ENCODE results near the gene SORBS2.
"Not testable (repeated sequence)": the region's sequence is repeated elsewhere in the genome, so short reads cannot be mapped to it uniquely, and the experiment has no call there.

SORBS2 gene

DNA sequence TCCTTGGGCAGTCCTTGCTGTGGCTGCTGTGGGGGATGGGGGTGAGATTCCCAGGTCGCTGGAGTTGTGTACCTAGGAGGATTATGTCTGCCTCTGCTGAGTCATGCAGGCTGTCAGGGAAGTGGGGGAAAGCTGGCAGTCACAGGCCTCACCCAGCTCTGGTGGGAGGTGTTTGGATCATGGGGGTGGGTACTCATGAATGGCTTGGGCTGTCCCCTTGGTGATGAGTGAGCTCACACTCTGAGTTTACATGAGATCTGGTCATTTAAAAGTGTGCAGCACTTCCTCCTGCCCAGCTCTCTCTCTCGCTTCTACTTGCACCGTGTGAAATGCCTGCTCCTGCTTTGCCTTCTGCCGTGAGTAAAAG is 252.1 kb downstream of the SORBS2 start:
- Mint-ChIP-seq H3K27ac (no peak overlapping the region), H3K4me1 (peaks cover 10% of the 10 kb centered on the region), H3K4me3 (no peak overlapping the region), H3K27me3 (ENCODE audit: low read depth, poor library complexity) (peaks cover 9% of the 10 kb centered on the region), H3K36me3 (ENCODE audit: low read depth) (peaks cover 7% of the 10 kb centered on the region), H3K9me3 (peaks cover 54% of the 10 kb centered on the region)
- TF ChIP-seq, protein P1, sequence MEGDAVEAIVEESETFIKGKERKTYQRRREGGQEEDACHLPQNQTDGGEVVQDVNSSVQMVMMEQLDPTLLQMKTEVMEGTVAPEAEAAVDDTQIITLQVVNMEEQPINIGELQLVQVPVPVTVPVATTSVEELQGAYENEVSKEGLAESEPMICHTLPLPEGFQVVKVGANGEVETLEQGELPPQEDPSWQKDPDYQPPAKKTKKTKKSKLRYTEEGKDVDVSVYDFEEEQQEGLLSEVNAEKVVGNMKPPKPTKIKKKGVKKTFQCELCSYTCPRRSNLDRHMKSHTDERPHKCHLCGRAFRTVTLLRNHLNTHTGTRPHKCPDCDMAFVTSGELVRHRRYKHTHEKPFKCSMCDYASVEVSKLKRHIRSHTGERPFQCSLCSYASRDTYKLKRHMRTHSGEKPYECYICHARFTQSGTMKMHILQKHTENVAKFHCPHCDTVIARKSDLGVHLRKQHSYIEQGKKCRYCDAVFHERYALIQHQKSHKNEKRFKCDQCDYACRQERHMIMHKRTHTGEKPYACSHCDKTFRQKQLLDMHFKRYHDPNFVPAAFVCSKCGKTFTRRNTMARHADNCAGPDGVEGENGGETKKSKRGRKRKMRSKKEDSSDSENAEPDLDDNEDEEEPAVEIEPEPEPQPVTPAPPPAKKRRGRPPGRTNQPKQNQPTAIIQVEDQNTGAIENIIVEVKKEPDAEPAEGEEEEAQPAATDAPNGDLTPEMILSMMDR (IDR thresholded peaks at IDR 0.05), result no peak
- no peak for DNase-seq

DNA sequence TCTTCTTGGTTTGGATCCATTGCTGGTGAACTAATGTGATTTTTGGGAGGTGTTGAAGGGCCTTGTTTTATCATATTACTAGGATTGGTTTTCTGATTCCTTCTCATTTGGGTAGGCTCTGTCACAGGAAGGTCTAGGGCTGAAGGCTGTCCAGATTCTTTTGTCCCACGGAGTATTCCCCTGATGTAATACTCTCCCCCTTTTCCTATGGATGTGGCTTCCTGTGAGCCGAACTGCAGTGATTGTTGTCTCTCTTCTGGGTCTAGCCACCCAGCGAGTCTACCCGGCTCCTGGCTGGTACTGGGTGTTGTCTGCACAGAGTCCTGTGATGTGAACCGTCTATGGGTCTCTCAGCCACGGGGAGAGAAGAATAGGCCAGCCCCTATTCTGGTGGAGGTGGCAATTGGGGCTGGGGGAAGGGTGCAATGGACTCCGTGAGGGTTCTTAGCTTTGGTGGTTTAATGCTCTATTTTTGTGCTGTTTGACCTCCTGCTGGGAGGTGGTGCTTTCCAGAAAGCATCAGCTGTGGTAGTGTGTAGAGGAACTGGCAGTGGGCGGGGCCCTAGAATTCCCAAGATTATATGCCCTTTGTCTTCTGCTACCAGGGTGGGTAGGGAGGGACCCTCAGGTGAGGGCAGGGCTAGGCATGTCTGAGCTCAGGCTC is 252.6 kb downstream of the SORBS2 start:
- H3K4me1 Mint-ChIP-seq; H3K27me3 Mint-ChIP-seq (ENCODE audit: low read depth, poor library complexity); DNase-seq; H3K36me3 Mint-ChIP-seq (ENCODE audit: low read depth); H3K27ac Mint-ChIP-seq; H3K4me3 Mint-ChIP-seq: not testable (repeated sequence)
- peaks cover 49% of the 10 kb centered on the region for H3K9me3 Mint-ChIP-seq

DNA sequence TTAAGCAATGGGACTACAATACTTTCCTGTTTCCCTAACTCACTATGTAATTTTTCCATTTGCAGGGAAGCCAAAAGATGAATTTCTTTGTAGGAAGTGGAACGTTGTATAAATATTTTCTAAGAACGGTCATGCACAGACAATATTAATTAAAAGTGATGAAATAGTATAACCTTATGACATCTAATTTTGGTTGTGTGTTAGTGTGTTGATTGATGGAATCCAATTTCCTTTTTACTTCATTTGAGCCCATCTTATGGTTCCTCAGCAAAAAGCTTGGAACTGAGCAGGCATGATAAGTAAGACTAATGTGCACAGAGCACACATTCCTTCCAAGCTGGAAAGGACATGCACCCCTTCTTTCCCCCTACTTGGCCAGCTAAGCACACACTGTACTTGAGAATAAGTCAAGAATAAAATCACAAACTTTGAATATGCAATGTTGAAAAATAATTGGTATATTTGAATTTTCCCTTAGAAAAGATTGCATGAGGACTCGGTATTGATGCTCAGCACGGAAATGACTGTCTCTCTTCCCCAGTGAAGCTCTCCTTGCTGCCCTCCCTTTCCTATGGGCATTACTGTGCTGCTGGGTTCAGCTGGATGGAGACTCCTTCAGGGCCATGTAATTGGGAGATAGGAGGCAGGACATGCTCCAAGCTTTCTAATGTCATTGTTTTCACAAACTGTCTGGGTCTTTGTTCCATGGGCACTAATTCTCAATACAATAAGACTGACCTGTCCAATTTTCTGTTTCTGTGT is 257.4 kb downstream of the SORBS2 start:
- Mint-ChIP-seq H3K36me3 (ENCODE audit: low read depth) (peaks cover 7% of the 10 kb centered on the region), H3K4me3 (no peak overlapping the region), H3K4me1 (peaks cover 5% of the 10 kb centered on the region), H3K27me3 (ENCODE audit: low read depth, poor library complexity) (no peaks in the 10 kb centered on the region), H3K27ac (no peak overlapping the region), H3K9me3 (peaks cover 40% of the 10 kb centered on the region)
- TF ChIP-seq, protein P1 (IDR thresholded peaks at IDR 0.05), result no peak
- DNase-seq, result no peak

DNA sequence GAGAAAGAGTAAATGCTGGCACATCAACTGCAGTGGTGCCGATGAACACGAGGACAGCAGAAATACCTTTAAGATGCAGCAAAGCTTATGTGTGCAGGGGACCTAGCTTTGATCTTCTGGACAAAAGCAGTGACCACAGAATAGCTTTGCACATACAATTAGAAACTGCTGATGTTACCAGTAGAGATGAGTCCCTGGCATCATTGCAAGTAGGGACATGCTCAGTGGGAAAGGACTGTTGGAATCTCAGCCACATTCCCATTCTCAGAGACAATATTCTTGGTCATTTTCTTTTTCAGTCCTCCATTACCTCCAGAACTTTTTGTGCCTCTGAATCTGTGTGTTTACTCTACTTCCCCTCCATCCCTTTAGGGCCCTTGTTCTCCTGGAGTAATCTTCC is 259.7 kb downstream of the SORBS2 start:
- TF ChIP-seq, protein P1 (IDR thresholded peaks at IDR 0.05), result no peak
- no peak for DNase-seq
- H3K4me1 Mint-ChIP-seq, result peaks cover 4% of the 10 kb centered on the region
- H3K4me3 Mint-ChIP-seq, result no peak overlapping the region
- peaks cover 20% of the 10 kb centered on the region for H3K9me3 Mint-ChIP-seq
- H3K27ac Mint-ChIP-seq, result no peak overlapping the region
- H3K27me3 Mint-ChIP-seq (ENCODE audit: low read depth, poor library complexity), result no peaks in the 10 kb centered on the region
- H3K36me3 Mint-ChIP-seq (ENCODE audit: low read depth), result no peaks in the 10 kb centered on the region

DNA sequence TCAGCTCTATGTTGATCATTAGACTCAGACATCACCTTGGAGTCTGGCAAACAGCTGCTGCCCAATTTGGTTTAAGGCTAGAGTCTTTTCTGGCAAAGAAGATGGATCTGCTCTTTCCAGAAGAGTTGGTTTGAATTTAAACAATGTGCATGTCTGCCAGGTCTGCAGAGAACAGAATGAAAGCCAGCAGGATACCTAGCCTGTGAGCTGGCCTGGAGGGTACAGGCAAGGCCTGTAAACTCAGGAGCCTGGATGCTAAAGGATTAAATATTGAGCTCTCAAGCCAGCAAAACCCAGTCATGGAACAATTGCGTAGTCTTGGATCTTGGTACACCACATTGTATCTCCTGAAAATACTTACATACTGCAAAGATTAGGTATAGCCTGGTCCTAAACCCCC is 261.1 kb downstream of the SORBS2 start:
- no peak for DNase-seq
- TF ChIP-seq, protein P1 (IDR thresholded peaks at IDR 0.05), result no peak
- Mint-ChIP-seq H3K27me3 (ENCODE audit: low read depth, poor library complexity) (no peaks in the 10 kb centered on the region), H3K4me1 (peaks cover 4% of the 10 kb centered on the region), H3K27ac (no peak overlapping the region), H3K36me3 (ENCODE audit: low read depth) (no peaks in the 10 kb centered on the region), H3K9me3 (peaks cover 8% of the 10 kb centered on the region), H3K4me3 (no peak overlapping the region)

DNA sequence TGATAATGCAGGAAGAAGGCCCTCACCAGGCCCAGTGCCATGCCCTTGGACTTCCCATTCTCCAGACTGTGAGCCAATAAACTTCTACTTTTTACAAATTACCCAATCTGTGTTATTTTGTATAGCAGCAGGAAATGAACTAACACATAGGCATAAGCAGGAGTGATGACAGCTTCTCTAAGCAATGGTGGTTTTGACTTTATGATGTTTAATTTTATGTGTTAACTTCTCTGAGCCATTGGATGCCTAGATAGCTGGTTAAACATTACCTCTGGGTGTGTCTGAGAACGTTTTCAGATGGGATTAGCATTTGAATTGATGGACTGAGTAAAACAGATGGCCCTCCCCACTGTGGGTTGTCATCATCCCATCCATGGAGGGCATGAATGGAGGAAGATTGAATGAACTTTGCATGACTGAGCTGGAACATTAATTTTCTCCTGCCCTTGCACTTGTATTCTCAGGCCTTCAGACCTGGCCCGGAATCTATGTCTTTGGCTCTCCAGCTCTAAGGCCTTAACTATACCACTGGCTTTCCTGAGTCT is 262.8 kb downstream of the SORBS2 start:
- Mint-ChIP-seq H3K4me3 (no peak overlapping the region), H3K4me1 (peaks cover 4% of the 10 kb centered on the region), H3K36me3 (ENCODE audit: low read depth) (no peaks in the 10 kb centered on the region), H3K27me3 (ENCODE audit: low read depth, poor library complexity) (no peaks in the 10 kb centered on the region), H3K9me3 (peaks cover 5% of the 10 kb centered on the region), H3K27ac (no peak overlapping the region)
- TF ChIP-seq, protein P1 (IDR thresholded peaks at IDR 0.05), result no peak
- DNase-seq, result no peak

Data from nephron progenitor cell (in vitro differentiated cells).